Measurements from ENCODE around the gene OPN1SW.

DNA sequence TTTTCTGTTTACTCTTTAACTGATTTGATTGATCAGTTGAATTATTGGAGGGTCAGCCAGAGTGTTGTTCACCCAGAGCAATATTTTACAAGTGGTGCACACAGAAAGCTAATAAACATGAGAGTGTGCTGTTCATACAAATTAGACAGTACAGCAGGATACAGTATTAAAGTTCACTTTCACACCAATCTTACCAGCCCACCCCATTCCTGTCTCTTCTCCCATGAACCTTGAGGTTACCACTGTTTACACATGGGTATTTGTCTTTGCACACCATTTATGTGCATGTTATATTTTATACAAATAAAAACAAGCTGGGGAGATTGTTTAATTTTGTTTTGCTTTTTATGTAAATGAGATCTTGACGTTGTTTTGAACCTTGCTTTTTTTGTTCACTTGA lies 29.9 kb downstream of the OPN1SW start:
- TF ChIP-seq, protein P1, sequence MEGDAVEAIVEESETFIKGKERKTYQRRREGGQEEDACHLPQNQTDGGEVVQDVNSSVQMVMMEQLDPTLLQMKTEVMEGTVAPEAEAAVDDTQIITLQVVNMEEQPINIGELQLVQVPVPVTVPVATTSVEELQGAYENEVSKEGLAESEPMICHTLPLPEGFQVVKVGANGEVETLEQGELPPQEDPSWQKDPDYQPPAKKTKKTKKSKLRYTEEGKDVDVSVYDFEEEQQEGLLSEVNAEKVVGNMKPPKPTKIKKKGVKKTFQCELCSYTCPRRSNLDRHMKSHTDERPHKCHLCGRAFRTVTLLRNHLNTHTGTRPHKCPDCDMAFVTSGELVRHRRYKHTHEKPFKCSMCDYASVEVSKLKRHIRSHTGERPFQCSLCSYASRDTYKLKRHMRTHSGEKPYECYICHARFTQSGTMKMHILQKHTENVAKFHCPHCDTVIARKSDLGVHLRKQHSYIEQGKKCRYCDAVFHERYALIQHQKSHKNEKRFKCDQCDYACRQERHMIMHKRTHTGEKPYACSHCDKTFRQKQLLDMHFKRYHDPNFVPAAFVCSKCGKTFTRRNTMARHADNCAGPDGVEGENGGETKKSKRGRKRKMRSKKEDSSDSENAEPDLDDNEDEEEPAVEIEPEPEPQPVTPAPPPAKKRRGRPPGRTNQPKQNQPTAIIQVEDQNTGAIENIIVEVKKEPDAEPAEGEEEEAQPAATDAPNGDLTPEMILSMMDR (IDR thresholded peaks at IDR 0.05), result no peak
- TF ChIP-seq ZFX (IDR thresholded peaks at IDR 0.05; ENCODE audit: borderline replicate concordance), result no peak

Data from 22Rv1 (cell line).